WTC11 (cell line): ENCODE measurements around the gene LOX. TPM values are rescaled to one million over a fixed set of nuclear protein-coding genes. Genes with fewer than 3 reads are reported as not detected.

Source experiments
- ATAC-seq: fragments of 200-7000 bp; cut with Tn5 transposase; 2 replicates; pipeline ENCODE4 v1.10.0; 2021; ENCODE audit warnings: mild to moderate bottlenecking, moderate library complexity
- CTCF ChIA-PET: fragments of 300-600 bp; sonication (Branson Sonifier 250); formaldehyde crosslinking; loops from one replicate; lab custom pipeline; 2021; ENCODE audit warnings: antibody characterized with exemption; lab: Charles Lee
- POLR2A ChIA-PET: fragments of 350-600 bp; sonication (Branson Sonifier 250); formaldehyde crosslinking; loops from one replicate; lab custom pipeline; 2021; ENCODE audit warnings: antibody characterized with exemption; lab: Charles Lee
- DNase-seq: peaks from one replicate; pipeline ENCODE4 v3.0.0; 2021; ENCODE audit warnings: low spot score
- H3K27ac Mint-ChIP-seq: 2 replicates; pipeline ENCODE4 v1.8.0; 2021; ENCODE audit warnings: mixed read lengths
- H3K27me3 Mint-ChIP-seq: 2 replicates; pipeline ENCODE4 v1.8.0; 2021; ENCODE audit warnings: low read depth, mild to moderate bottlenecking, moderate library complexity, mixed read lengths
- H3K36me3 Mint-ChIP-seq: 2 replicates; pipeline ENCODE4 v1.8.0; 2021; ENCODE audit warnings: mixed read lengths
- H3K4me1 Mint-ChIP-seq: 2 replicates; pipeline ENCODE4 v1.8.0; 2022; ENCODE audit warnings: mixed read lengths
- H3K4me3 Mint-ChIP-seq: 2 replicates; pipeline ENCODE4 v1.8.0; 2021; ENCODE audit warnings: mild to moderate bottlenecking, moderate library complexity, mixed read lengths
- H3K9me3 Mint-ChIP-seq: 2 replicates; pipeline ENCODE4 v1.8.0; 2021; ENCODE audit warnings: mixed read lengths
- E2F5 ChIP-seq: sonication (generic); formaldehyde crosslinking; IDR thresholded peaks from 2 replicates; pipeline ENCODE4 v1.8.1; 2022; ENCODE audit warnings: mild to moderate bottlenecking, moderate library complexity, missing genetic modification reagents
- ELF4 ChIP-seq: sonication (generic); formaldehyde crosslinking; IDR thresholded peaks from 2 replicates; pipeline ENCODE4 v1.8.1; 2022; ENCODE audit warnings: low read depth, mild to moderate bottlenecking, moderate library complexity, missing genetic modification reagents
- EMX1 ChIP-seq: fragments of 250-450 bp; sonication (Bioruptor Pico); IDR thresholded peaks from 2 replicates; pipeline ENCODE4 v1.8.0; 2021; ENCODE audit warnings: mild to moderate bottlenecking
- ERG ChIP-seq: fragments of 250-450 bp; sonication (Bioruptor Pico); IDR thresholded peaks from 2 replicates; pipeline ENCODE4 v1.8.0; 2021; ENCODE audit warnings: mild to moderate bottlenecking
- ESRRA ChIP-seq: sonication (generic); formaldehyde crosslinking; IDR thresholded peaks from 2 replicates; pipeline ENCODE4 v1.8.1; 2022; ENCODE audit warnings: mild to moderate bottlenecking, missing genetic modification reagents, borderline replicate concordance
- FOXK1 ChIP-seq: sonication (generic); formaldehyde crosslinking; IDR thresholded peaks from 2 replicates; pipeline ENCODE4 v1.8.0; 2022; ENCODE audit warnings: mild to moderate bottlenecking, moderate library complexity, missing genetic modification reagents
- GTF2I ChIP-seq: fragments of 250-450 bp; sonication (Bioruptor Pico); conservative IDR thresholded peaks from 2 replicates; pipeline ENCODE4 v1.4.0; 2021; ENCODE audit warnings: mild to moderate bottlenecking
- KAT7 ChIP-seq: sonication (generic); formaldehyde crosslinking; IDR thresholded peaks from 2 replicates; pipeline ENCODE4 v1.8.1; 2023; ENCODE audit warnings: missing genetic modification reagents, mild to moderate bottlenecking, borderline replicate concordance
- MXD4 ChIP-seq: fragments of 250-450 bp; sonication (Bioruptor Pico); IDR thresholded peaks from 2 replicates; pipeline ENCODE4 v1.8.0; 2021; ENCODE audit warnings: mild to moderate bottlenecking, moderate library complexity, borderline replicate concordance
- NFYB ChIP-seq: sonication (generic); formaldehyde crosslinking; conservative IDR thresholded peaks from 2 replicates; pipeline ENCODE4 v1.8.0; 2022; ENCODE audit warnings: low read depth, missing genetic modification reagents
- RORB ChIP-seq: fragments of 250-450 bp; sonication (Bioruptor Pico); IDR thresholded peaks from 2 replicates; pipeline ENCODE4 v1.9.0; 2021; ENCODE audit warnings: mild to moderate bottlenecking
- TCF7 ChIP-seq: sonication (generic); formaldehyde crosslinking; IDR thresholded peaks from 2 replicates; pipeline ENCODE4 v1.8.0; 2022; ENCODE audit warnings: mild to moderate bottlenecking, low read depth, missing genetic modification reagents, moderate library complexity
- TEAD1 ChIP-seq: sonication (generic); formaldehyde crosslinking; IDR thresholded peaks from 2 replicates; pipeline ENCODE4 v1.8.0; 2022; ENCODE audit warnings: mild to moderate bottlenecking, missing genetic modification reagents
- TP53 ChIP-seq: sonication (generic); formaldehyde crosslinking; IDR thresholded peaks from 2 replicates; pipeline ENCODE4 v1.8.1; 2023; ENCODE audit warnings: mild to moderate bottlenecking, missing genetic modification reagents
- ZBTB21 ChIP-seq: sonication (generic); formaldehyde crosslinking; IDR thresholded peaks from 2 replicates; pipeline ENCODE4 v1.8.1; 2023; ENCODE audit warnings: mild to moderate bottlenecking, missing genetic modification reagents, borderline replicate concordance
- ZBTB43 ChIP-seq: sonication (generic); formaldehyde crosslinking; IDR thresholded peaks from 2 replicates; pipeline ENCODE4 v1.8.1; 2023; ENCODE audit warnings: mild to moderate bottlenecking, missing genetic modification reagents
- ZMAT4 ChIP-seq: fragments of 250-450 bp; sonication (Bioruptor Pico); IDR thresholded peaks from 2 replicates; pipeline ENCODE4 v1.9.0; 2021; ENCODE audit warnings: mild to moderate bottlenecking
- ZNF532 ChIP-seq: fragments of 250-450 bp; sonication (Bioruptor Pico); IDR thresholded peaks from 2 replicates; pipeline ENCODE4 v1.9.0; 2021; ENCODE audit warnings: mild to moderate bottlenecking, borderline replicate concordance
- ZSCAN18 ChIP-seq: fragments of 250-450 bp; sonication (Bioruptor Pico); IDR thresholded peaks from 2 replicates; pipeline ENCODE4 v2.1.2; 2022; ENCODE audit warnings: mild to moderate bottlenecking, moderate library complexity
- total RNA-seq: library from RNA; stranded (reverse); gene quantifications from 3 replicates; pipeline ENCODE4 v1.2.3, GENCODE V29; 2021

Gene LOX
- total RNA-seq, 1 experiment from 2014 or later, result 1.3 TPM

- Mint-ChIP-seq H3K27ac (no peak overlapping the region), H3K4me3 (no peak overlapping the region), H3K36me3 (no peaks in the 10 kb centered on the region), H3K9me3 (no peaks in the 10 kb centered on the region), H3K4me1 (peaks cover 12% of the 10 kb centered on the region), H3K27me3 (no peaks in the 10 kb centered on the region)
- no peak for TF ChIP-seq TP53 (CRISPR knock-in tag)
- TF ChIP-seq GTF2I, result no peak
- TF ChIP-seq ZBTB21 (CRISPR knock-in tag), result no peak
- TF ChIP-seq ERG (CRISPR knock-in tag), result no peak
- TF ChIP-seq E2F5 (CRISPR knock-in tag), result no peak
- no peak for TF ChIP-seq NFYB (CRISPR knock-in tag)
- TF ChIP-seq TCF7 (CRISPR knock-in tag), result no peak
- TF ChIP-seq ZBTB43 (CRISPR knock-in tag), result no peak
- TF ChIP-seq TEAD1, result no peak
- no peak for TF ChIP-seq FOXK1 (CRISPR knock-in tag)
- TF ChIP-seq ELF4 (CRISPR knock-in tag), result no peak
- no peak for TF ChIP-seq MXD4 (CRISPR knock-in tag)
- no peak for TF ChIP-seq ZSCAN18 (CRISPR knock-in tag)
- TF ChIP-seq EMX1 (CRISPR knock-in tag), result no peak
- TF ChIP-seq ZMAT4 (CRISPR knock-in tag), result no peak
- TF ChIP-seq ZNF532, result no peak
- TF ChIP-seq ESRRA (CRISPR knock-in tag), result no peak
- no peak for TF ChIP-seq KAT7
- TF ChIP-seq RORB (CRISPR knock-in tag), result no peak
- DNase-seq, result no peak
- ChIA-PET POLR2A (no interaction called here), CTCF (interaction anchor here (1.5 to 4.4 kb wide), 3 partner anchors 9 to 63 kb away, joined by 5 to 32 read pairs (median 24); no protein-coding TSS in a partner anchor)
- no peak for ATAC-seq
Measured at GRCh38 chr5:122093415-122094180, 15.5 kb upstream of the LOX start.
